Right cardiac atrium (tissue), 5 donors: ENCODE data around the gene RAB30. TPM values are rescaled to one million over a fixed set of nuclear protein-coding genes. Genes with fewer than 3 reads are reported as not detected.

Source experiments
- ATAC-seq, 2 donors: fragments of 200-7000 bp; cut with Tn5 transposase; one replicate each; pipeline versions ENCODE4 v1.8.0 to v1.9.1; 2020; ENCODE audit warnings: moderate library complexity in 2 of 2, mild to moderate bottlenecking in 1 of 2
- DNase-seq, 3 donors: peaks; one replicate each; pipeline ENCODE4 v3.0.0-alpha.2; 2020
- H3K27ac ChIP-seq: one replicate; pipeline ENCODE4 v1.5.1; 2013; ENCODE audit warnings: mild to moderate bottlenecking, low read length, control low read depth, moderate library complexity
- H3K27me3 ChIP-seq: one replicate; pipeline ENCODE4 v1.6.1; 2013; ENCODE audit not compliant: control insufficient read depth, insufficient read depth
- H3K4me1 ChIP-seq: one replicate; pipeline ENCODE4 v1.6.1; 2013; ENCODE audit warnings: low read length; ENCODE audit not compliant: control insufficient read depth, insufficient read depth
- H3K4me3 ChIP-seq: one replicate; pipeline ENCODE4 v1.5.1; 2013; ENCODE audit warnings: low read length, control low read depth
- H3K9me3 ChIP-seq: one replicate; pipeline ENCODE4 v1.6.1; 2013; ENCODE audit warnings: low read length; ENCODE audit not compliant: control insufficient read depth
- WGBS: extraction: QIAGEN DNeasy Blood & Tissue Kit; methylation state at CpG from one replicate; pipeline ENCODE4 v1.1.7; 2013; 5-methylcytosine and 5-hydroxymethylcytosine counted together
- intact Hi-C, 4 donors: fragments of 100-400 bp; cut with DNase I; formaldehyde crosslinking; loops; one replicate each; pipeline versions ENCODE4 v1.11.0 to v1.14.0; 2022 to 2023
- polyA plus RNA-seq: library from polyadenylated mRNA; stranded (reverse); fragments of 200-250 nt; gene quantifications from one replicate; pipeline ENCODE4 v1.2.3, GENCODE V29; 2013
- total RNA-seq, 4 donors: library from RNA; stranded (reverse); fragmentation: NEBNext Ultra II Directional; extraction: Animal tissue kit (Norgen Biotek cat#: 25700); gene quantifications; one replicate each; pipeline ENCODE4 v1.2.1, GENCODE V29; 2021
- donor health status: healthy with polysubstance abuse.
- donor health status: DM: no; HTN: yes; CAD: no.
- donor health status: DM: no; HTN: no; CAD: no.
- donor health status: DM: no; HTN: yes; CAD: no; lungs with severe emphysema.
- donor health status: DM: yes; HTN: yes; CAD: no.

Gene RAB30
- total and polyA plus RNA-seq, 5 donors, result 4.6 to 30.6 (median 24.1) TPM

- H3K4me3 ChIP-seq, result peak overlapping the region; percentile 77
- peak; percentile 53 to 78 (median 72) for DNase-seq
- H3K27ac ChIP-seq, result peak overlapping the region; percentile 94
- WGBS, result under 1% methylated on average over 22 of the region's 22 CpGs
- intact Hi-C loops, result loop anchor here in 3 of 4 donors (5.0 to 10.0 kb wide), 4 partner anchors 69 to 146 kb away; partner anchors contain the start of gene PCF11 (in 2 of the 3)
- H3K27me3 ChIP-seq, result no peaks in the 10 kb centered on the region
- ATAC-seq, result peak; percentile 19 to 42
- H3K4me1 ChIP-seq, result peaks cover 5% of the 10 kb centered on the region
- no peaks in the 10 kb centered on the region for H3K9me3 ChIP-seq
Observed at GRCh38 chr11:83070731-83071566, 748 bp downstream of the RAB30 start.

- H3K27me3 ChIP-seq, result no peaks in the 10 kb centered on the region
- DNase-seq (peak in 2 of 3 donors; percentile 32 to 60), ATAC-seq (peak in 1 of 2 donors; percentile 35)
- peak overlapping the region; percentile 56 for H3K27ac ChIP-seq
- no peaks in the 10 kb centered on the region for H3K9me3 ChIP-seq
- intact Hi-C loops, result loop anchor here in 3 of 4 donors (5.0 to 10.0 kb wide), 4 partner anchors 68 to 145 kb away; partner anchors contain the start of gene PCF11 (in 2 of the 3)
- 33% methylated on average over 3 of the region's 3 CpGs for WGBS
- H3K4me1 ChIP-seq, result peaks cover 5% of the 10 kb centered on the region
- peak overlapping the region; percentile 77 for H3K4me3 ChIP-seq
Observed at GRCh38 chr11:83070044-83070701, 1.5 kb downstream of the RAB30 start.

DNA sequence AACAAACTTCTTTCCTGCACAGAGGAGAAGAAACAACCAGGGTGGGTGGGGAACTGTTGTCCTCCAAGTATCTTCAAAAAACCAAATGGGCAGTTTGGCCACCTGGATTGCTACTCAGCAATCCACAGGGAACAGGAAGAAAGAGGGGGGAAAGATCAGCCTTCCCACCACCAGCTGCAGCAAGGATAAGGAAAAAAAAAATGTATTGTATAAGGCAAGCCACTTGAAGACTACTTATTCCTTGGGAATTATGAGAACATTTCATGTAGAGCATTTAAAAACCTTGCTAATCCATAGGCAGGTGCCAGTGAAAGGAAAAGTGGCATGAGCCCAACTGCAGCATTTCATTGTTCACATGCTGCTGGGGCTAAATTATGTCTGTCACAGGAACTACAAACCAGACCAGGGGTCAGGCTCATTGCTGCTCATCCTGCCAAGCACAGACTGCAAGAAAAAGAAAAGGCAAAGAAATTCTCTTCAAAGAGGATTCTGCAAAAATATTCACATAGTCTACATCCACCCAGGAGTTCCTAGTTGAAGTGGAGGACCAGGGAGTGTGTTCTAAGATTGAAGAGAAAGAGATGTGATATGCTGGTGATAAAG lies 2.2 kb downstream of the RAB30 start:
- no peaks in the 10 kb centered on the region for H3K9me3 ChIP-seq
- no peaks in the 10 kb centered on the region for H3K27me3 ChIP-seq
- peaks cover 4% of the 10 kb centered on the region for H3K4me1 ChIP-seq
- no peak overlapping the region for H3K27ac ChIP-seq
- peak overlapping the region; percentile 77 for H3K4me3 ChIP-seq
- ATAC-seq (no peak), DNase-seq (no peak)
- intact Hi-C loops, result loop anchor here in 3 of 4 donors (5.0 to 10.0 kb wide), 4 partner anchors 67 to 145 kb away; partner anchors contain the start of gene PCF11 (in 2 of the 3)

GRCh38 chr11:83068568-83068967 lies 3.1 kb downstream of the RAB30 start:
- no peaks in the 10 kb centered on the region for H3K27me3 ChIP-seq
- no peak overlapping the region for H3K27ac ChIP-seq
- DNase-seq (no peak), ATAC-seq (no peak)
- whole genome bisulfite sequencing, result 41% methylated on average over 1 of the region's 1 CpG
- no peak overlapping the region for H3K4me3 ChIP-seq
- intact Hi-C loops, result no loop called here
- no peaks in the 10 kb centered on the region for H3K9me3 ChIP-seq
- peaks cover 3% of the 10 kb centered on the region for H3K4me1 ChIP-seq

- H3K4me3 ChIP-seq, result no peak overlapping the region
- DNase-seq (no peak), ATAC-seq (no peak)
- intact Hi-C loops, result no loop called here
- H3K27ac ChIP-seq, result no peak overlapping the region
- no peaks in the 10 kb centered on the region for H3K27me3 ChIP-seq
- H3K4me1 ChIP-seq, result peaks cover 6% of the 10 kb centered on the region
- no peaks in the 10 kb centered on the region for H3K9me3 ChIP-seq
- 98% methylated on average over 3 of the region's 3 CpGs for WGBS
Observed at GRCh38 chr11:83064011-83064410, 7.7 kb downstream of the RAB30 start.

DNA sequence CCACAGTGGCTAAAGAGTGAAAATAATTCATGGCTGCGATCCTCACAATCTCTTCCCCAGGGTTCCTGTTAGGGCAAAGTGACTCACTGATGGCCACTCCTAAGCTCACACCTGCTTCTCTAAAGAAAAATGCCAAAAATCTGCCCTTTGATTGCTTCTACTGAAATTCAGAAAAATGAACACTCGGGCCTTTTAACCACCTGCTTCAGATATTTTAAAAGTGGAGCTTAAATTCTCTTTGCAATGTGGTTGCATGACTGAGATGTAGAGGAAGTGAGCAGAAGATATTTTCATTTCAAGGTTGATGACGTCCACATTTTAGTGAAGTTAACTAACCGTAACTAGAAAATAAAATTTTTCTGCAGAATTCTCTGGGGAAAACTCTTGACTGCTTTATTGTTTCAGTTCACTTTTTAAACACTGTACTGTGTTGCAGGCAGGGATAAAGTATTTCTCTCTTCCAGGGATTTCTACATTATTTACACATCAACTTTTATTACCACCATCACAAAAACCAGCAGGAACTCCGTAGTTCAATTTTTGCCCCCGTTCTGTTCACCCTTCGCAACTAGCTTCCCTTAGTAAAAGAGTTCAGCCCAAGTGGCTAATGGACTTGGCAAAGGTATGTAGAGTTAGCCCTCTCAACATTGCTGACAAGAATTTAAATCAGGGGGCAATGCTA lies 8.5 kb downstream of the RAB30 start:
- DNase-seq, result no peak
- Histone ChIP-seq H3K4me3 (peak overlapping the region; percentile 28), H3K4me1 (peaks cover 6% of the 10 kb centered on the region), H3K27me3 (no peaks in the 10 kb centered on the region), H3K27ac (no peak overlapping the region), H3K9me3 (no peaks in the 10 kb centered on the region)
- WGBS, result 40% methylated on average over 7 of the region's 7 CpGs
- intact Hi-C loops, result no loop called here
- peak; percentile 76 to 83 for ATAC-seq

DNA sequence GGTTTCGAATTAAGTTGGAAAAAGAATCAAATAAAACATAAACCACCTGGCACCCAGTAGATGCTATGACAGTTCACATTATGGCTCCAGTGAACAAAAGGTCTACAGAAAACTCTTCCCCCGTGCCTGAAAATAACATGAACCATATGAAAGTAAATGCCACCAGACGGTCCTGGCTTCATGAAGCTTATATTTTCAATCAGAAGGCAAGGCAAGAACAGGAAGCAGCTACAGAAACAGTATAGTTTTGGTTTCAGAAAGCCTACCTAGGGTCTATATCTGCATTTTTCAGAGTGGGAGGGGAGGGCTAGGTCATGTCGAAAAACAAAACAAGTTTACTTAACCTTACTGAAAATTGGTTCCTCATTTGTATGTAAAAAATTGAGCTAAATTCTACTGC lies 9.8 kb downstream of the RAB30 start:
- H3K4me1 ChIP-seq, result peaks cover 6% of the 10 kb centered on the region
- 85% methylated on average over 4 of the region's 4 CpGs for WGBS
- DNase-seq (no peak), ATAC-seq (no peak)
- no peak overlapping the region for H3K4me3 ChIP-seq
- intact Hi-C loops, result no loop called here
- H3K27ac ChIP-seq, result no peak overlapping the region
- no peaks in the 10 kb centered on the region for H3K27me3 ChIP-seq
- no peaks in the 10 kb centered on the region for H3K9me3 ChIP-seq

DNA sequence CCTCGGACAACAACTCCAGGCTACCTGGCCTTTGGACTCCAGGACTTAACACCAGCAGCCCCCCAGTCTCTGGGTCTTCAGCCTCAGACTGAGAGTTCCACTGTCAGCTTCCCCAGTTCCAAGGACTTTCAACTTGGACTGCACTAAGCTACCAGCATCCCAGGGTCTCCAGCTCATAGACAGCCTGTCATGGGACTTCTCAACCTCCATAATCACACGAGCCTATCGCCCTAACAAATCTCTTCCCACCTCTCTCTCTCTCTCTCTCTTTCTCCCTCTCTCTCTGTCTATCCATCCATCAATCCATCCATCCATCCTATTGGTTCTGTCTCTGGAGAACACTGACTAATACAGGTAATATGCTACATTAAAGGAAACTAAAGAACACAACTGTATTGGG lies 10.7 kb downstream of the RAB30 start:
- Histone ChIP-seq H3K4me1 (peaks cover 7% of the 10 kb centered on the region), H3K27ac (no peak overlapping the region), H3K27me3 (no peaks in the 10 kb centered on the region), H3K4me3 (no peak overlapping the region), H3K9me3 (no peaks in the 10 kb centered on the region)
- intact Hi-C loops, result no loop called here
- DNase-seq, result no peak
- ATAC-seq, result no peak
- 97% methylated on average over 3 of the region's 3 CpGs for WGBS

- Histone ChIP-seq H3K4me3 (no peak overlapping the region), H3K4me1 (peaks cover 11% of the 10 kb centered on the region), H3K9me3 (no peaks in the 10 kb centered on the region), H3K27ac (no peak overlapping the region), H3K27me3 (no peaks in the 10 kb centered on the region)
- ATAC-seq (no peak), DNase-seq (no peak)
- WGBS, result 90% methylated on average over 3 of the region's 3 CpGs
- intact Hi-C loops, result no loop called here
Observed at GRCh38 chr11:83057721-83058120, 14.0 kb downstream of the RAB30 start.

DNA sequence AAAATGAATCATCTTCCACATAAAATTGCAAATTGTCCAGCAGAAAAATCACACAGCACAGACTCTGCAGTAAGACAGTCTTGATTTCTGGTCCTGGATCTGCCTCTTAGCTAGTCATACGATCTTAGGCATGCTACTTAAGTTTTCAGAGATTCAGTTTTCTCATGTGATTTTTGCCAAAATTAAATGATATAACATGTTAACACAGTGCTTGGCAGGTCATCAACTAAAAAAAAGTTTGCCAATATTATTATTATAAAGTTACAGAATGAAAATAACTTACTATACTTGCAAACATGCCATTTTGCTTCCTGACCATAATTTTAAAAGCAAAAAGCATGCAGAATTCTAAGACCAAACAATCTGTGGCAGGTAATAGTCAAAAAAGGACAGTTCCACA lies 15.1 kb downstream of the RAB30 start:
- 56% methylated on average over 1 of the region's 1 CpG for WGBS
- DNase-seq, result no peak
- intact Hi-C loops, result no loop called here
- Histone ChIP-seq H3K27me3 (no peaks in the 10 kb centered on the region), H3K4me3 (no peak overlapping the region), H3K9me3 (no peaks in the 10 kb centered on the region), H3K4me1 (peaks cover 19% of the 10 kb centered on the region), H3K27ac (no peak overlapping the region)
- ATAC-seq, result no peak
